Measurements from ENCODE around the gene KLK7. TPM values are rescaled to one million over a fixed set of nuclear protein-coding genes. Genes with fewer than 3 reads are reported as not detected.

Gene KLK7
- total RNA-seq, result not detected in 2 replicates

GRCh38 chr19:50983625-50984292 lies at the start of gene KLK7:
KLK7 (minus strand) TSS chr19:50983917; CDS start chr19:50982399, 1,518 bp downstream.

GRCh38 chr19:51026554-51026831 lies 42.8 kb upstream of the KLK7 start, which contains the start of gene KLK11:
KLK11 (minus strand) TSS chr19:51026616; CDS start chr19:51025631, 985 bp downstream.

GRCh38 chr19:51019544-51019925 lies 35.8 kb upstream of the KLK7 start, which contains the start of gene KLK10:
KLK10 (minus strand) TSS chr19:51019709; CDS start chr19:51019130, 579 bp downstream.

GRCh38 chr19:51001515-51001914 lies 17.8 kb upstream of the KLK7 start, which contains the start of gene KLK8:
KLK8 (minus strand) TSS chr19:51001604; CDS start chr19:51001167, 437 bp downstream.

GRCh38 chr19:50969413-50969760 lies 14.3 kb downstream of the KLK7 start, which contains the start of gene KLK6:
KLK6 (minus strand) TSS chr19:50969591; CDS start chr19:50968104, 1,487 bp downstream.

GRCh38 chr19:50952910-50953309 lies 30.8 kb downstream of the KLK7 start, which contains the start of gene KLK5:
KLK5 (minus strand) TSS chr19:50953038; CDS start chr19:50952657, 381 bp downstream.

Other genes with a start within 250 kb of the KLK7 start
- not detected in 2 replicates for gene GPR32, start 213.5 kb downstream of the KLK7 start, total RNA-seq
- not detected in 2 replicates for gene ACP4, start 193.5 kb downstream of the KLK7 start, total RNA-seq
- not detected in 2 replicates for gene KLK1, start 160.1 kb downstream of the KLK7 start, total RNA-seq
- not detected in 2 replicates for gene KLK15, start 150.3 kb downstream of the KLK7 start, total RNA-seq
- not detected in 2 replicates for gene KLK3, start 129.0 kb downstream of the KLK7 start, total RNA-seq
- gene KLK2, start 110.5 kb downstream of the KLK7 start, total RNA-seq, result not detected in 2 replicates
- not detected in 2 replicates for gene KLK4, start 72.5 kb downstream of the KLK7 start, total RNA-seq
- gene KLK5, start 30.9 kb downstream of the KLK7 start, total RNA-seq, result not detected in 2 replicates
- gene KLK6, start 14.3 kb downstream of the KLK7 start, total RNA-seq, result not detected in 2 replicates
- gene KLK8, start 17.7 kb upstream of the KLK7 start, total RNA-seq, result not detected in 2 replicates
- gene KLK10, start 35.8 kb upstream of the KLK7 start, total RNA-seq, result not detected in 2 replicates
- not detected in 2 replicates for gene KLK11, start 42.7 kb upstream of the KLK7 start, total RNA-seq
- not detected in 2 replicates for gene KLK12, start 51.1 kb upstream of the KLK7 start, total RNA-seq
- not detected in 2 replicates for gene KLK13, start 81.2 kb upstream of the KLK7 start, total RNA-seq
- gene KLK14, start 99.0 kb upstream of the KLK7 start, total RNA-seq, result not detected in 2 replicates
- gene CTU1, start 124.5 kb upstream of the KLK7 start, total RNA-seq, result 8.3 and 12.5 TPM in 2 replicates
- gene SIGLEC9, start 141.0 kb upstream of the KLK7 start, total RNA-seq, result not detected in 2 replicates
- gene SIGLEC7, start 158.4 kb upstream of the KLK7 start, total RNA-seq, result not detected in 2 replicates
- not detected in 2 replicates for gene CD33, start 241.2 kb upstream of the KLK7 start, total RNA-seq